NCI-H2107 (cell line): ENCODE measurements around the gene LMAN2L.
"Not testable (repeated sequence)": the region's sequence is repeated elsewhere in the genome, so short reads cannot be mapped to it uniquely, and the experiment has no call there.

Source experiments
- DNase-seq: peaks from one replicate; lab custom pipeline; 2025; lab: John Stamatoyannopoulos, UW

The LMAN2L gene

GRCh38 chr2:96687711-96688640 is 51.9 kb downstream of the LMAN2L start:
- no peak for DNase-seq

GRCh38 chr2:96687266-96687665 is 52.6 kb downstream of the LMAN2L start:
- DNase-seq = no peak

- DNase-seq = peak; percentile 5
Measured at GRCh38 chr2:96685577-96686459, 54.0 kb downstream of the LMAN2L start.

- no peak for DNase-seq
Measured at GRCh38 chr2:96684883-96685576, 54.8 kb downstream of the LMAN2L start.

GRCh38 chr2:96683972-96684820 is 55.7 kb downstream of the LMAN2L start:
- no peak for DNase-seq

GRCh38 chr2:96683307-96683706 is 56.6 kb downstream of the LMAN2L start:
- no peak for DNase-seq

- no peak for DNase-seq
Measured at GRCh38 chr2:96681540-96681939, 58.3 kb downstream of the LMAN2L start.

GRCh38 chr2:96680561-96681141 is 59.2 kb downstream of the LMAN2L start:
- no peak for DNase-seq

GRCh38 chr2:96679848-96680247 is 60.0 kb downstream of the LMAN2L start:
- DNase-seq = no peak

GRCh38 chr2:96669539-96670215 is 70.2 kb downstream of the LMAN2L start:
- no peak for DNase-seq

GRCh38 chr2:96668771-96669170 is 71.1 kb downstream of the LMAN2L start:
- DNase-seq = no peak

GRCh38 chr2:96665717-96666116 is 74.1 kb downstream of the LMAN2L start:
- not testable (repeated sequence) for DNase-seq

GRCh38 chr2:96665083-96665569 is 74.7 kb downstream of the LMAN2L start:
- DNase-seq = no peak

GRCh38 chr2:96664366-96664925 is 75.4 kb downstream of the LMAN2L start:
- DNase-seq = no peak

GRCh38 chr2:96663829-96664228 is 76.0 kb downstream of the LMAN2L start:
- no peak for DNase-seq

- DNase-seq = no peak
Measured at GRCh38 chr2:96663177-96663576, 76.7 kb downstream of the LMAN2L start.

- DNase-seq = no peak
Measured at GRCh38 chr2:96662360-96662759, 77.5 kb downstream of the LMAN2L start.

GRCh38 chr2:96661324-96661723 is 78.5 kb downstream of the LMAN2L start:
- no peak for DNase-seq

- DNase-seq = no peak
Measured at GRCh38 chr2:96656540-96656939, 83.3 kb downstream of the LMAN2L start.
